Activated B cell treated with CpG ODN at 0.5 μM for 24 hours (primary cell): ENCODE data around the gene MED15. TPM values are rescaled to one million over a fixed set of nuclear protein-coding genes. Genes with fewer than 3 reads are reported as not detected.

Experiments
- ATAC-seq: fragments of 200-7000 bp; cut with Tn5 transposase; one replicate; pipeline ENCODE4 v1.10.0; 2021; ENCODE audit warnings: low read depth, mild to moderate bottlenecking, moderate library complexity
- CTCF ChIA-PET: fragments of 350-600 bp; sonication (Branson Sonifier 250); formaldehyde crosslinking; loops from one replicate; lab custom pipeline; 2021; ENCODE audit warnings: antibody characterized with exemption; lab: Charles Lee
- POLR2A ChIA-PET: fragments of 350-600 bp; sonication (Branson Sonifier 250); formaldehyde crosslinking; loops from one replicate; lab custom pipeline; 2021; ENCODE audit warnings: antibody characterized with exemption; lab: Charles Lee
- DNase-seq: peaks from one replicate; pipeline ENCODE4 v3.0.0; 2022
- H3K27ac Mint-ChIP-seq: one replicate; pipeline ENCODE4 v1.8.0; 2020; ENCODE audit warnings: mixed read lengths
- H3K27me3 Mint-ChIP-seq: one replicate; pipeline ENCODE4 v1.8.0; 2021; ENCODE audit warnings: mixed read lengths
- H3K36me3 Mint-ChIP-seq: one replicate; pipeline ENCODE4 v1.8.0; 2021; ENCODE audit warnings: low read depth, mixed read lengths
- H3K4me1 Mint-ChIP-seq: one replicate; pipeline ENCODE4 v1.8.0; 2021; ENCODE audit warnings: mixed read lengths
- H3K4me3 Mint-ChIP-seq: one replicate; pipeline ENCODE4 v1.8.0; 2020; ENCODE audit warnings: mild to moderate bottlenecking, mixed read lengths
- H3K9me3 Mint-ChIP-seq: one replicate; pipeline ENCODE4 v1.8.0; 2020; ENCODE audit warnings: mixed read lengths
- intact Hi-C: fragments of 100-400 bp; cut with micrococcal nuclease; formaldehyde crosslinking; loops from one replicate; pipeline ENCODE4 v1.15.1; 2024
- total RNA-seq: library from RNA; stranded (reverse); gene quantifications from 2 replicates; pipeline ENCODE4 v1.2.3, GENCODE V29; 2022
- TF ChIP-seq, protein P1 (sequence below): fragments of 200-600 bp; IDR thresholded peaks from one replicate; pipeline ENCODE4 v1.8.0; 2022; ENCODE audit warnings: antibody characterized with exemption, mild to moderate bottlenecking

MED15 gene
- total RNA-seq, 1 donor from 2014 or later = 127 TPM

DNA sequence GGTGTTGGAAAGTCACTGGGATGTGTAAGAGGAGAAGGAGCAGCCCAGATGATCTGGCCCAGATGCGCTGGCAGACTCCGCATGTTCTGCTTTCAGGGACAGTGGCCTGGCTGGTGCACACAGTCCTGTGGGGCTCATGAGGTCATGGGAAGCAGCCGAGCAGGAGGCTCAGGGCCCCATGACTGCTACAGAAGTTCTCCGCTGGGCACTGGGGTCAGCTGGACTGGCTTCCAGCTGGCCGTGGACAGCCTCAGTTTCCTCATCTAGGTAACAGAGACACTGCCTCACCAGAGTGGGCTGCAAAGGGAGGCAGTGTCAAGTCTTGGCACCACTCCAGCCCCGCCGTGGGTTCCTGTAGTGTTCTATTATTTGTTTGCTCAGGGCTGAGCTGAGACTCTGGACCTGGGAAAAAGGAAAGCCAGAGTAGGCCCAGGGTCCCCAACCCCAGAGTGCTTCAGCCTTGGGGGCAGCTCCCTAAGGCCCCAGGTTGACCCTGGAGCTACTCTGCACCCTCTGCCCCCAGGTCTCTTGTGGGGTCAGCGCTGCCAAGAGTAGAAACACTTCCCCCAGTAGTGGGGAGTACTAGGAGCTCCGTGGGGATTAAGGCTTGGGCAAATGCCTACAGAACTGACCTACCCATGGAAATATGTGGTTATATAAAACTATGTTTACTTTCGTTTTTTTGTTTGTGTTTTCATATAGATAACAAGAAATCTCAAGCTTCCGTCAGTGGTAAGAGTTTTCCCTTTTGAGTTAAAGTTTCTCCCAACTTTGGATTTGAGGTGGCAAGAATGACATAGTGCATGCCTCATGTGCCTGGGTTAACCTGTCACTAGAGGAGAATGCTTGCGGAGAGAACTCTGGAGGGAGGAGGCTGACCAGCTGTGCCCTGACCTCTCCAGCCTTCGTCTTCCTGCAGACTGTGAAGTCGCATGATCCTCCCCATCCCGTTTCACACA lies 45.3 kb downstream of the MED15 start:
- H3K36me3 Mint-ChIP-seq = peaks cover 67% of the 10 kb centered on the region
- H3K9me3 Mint-ChIP-seq = no peaks in the 10 kb centered on the region

DNA sequence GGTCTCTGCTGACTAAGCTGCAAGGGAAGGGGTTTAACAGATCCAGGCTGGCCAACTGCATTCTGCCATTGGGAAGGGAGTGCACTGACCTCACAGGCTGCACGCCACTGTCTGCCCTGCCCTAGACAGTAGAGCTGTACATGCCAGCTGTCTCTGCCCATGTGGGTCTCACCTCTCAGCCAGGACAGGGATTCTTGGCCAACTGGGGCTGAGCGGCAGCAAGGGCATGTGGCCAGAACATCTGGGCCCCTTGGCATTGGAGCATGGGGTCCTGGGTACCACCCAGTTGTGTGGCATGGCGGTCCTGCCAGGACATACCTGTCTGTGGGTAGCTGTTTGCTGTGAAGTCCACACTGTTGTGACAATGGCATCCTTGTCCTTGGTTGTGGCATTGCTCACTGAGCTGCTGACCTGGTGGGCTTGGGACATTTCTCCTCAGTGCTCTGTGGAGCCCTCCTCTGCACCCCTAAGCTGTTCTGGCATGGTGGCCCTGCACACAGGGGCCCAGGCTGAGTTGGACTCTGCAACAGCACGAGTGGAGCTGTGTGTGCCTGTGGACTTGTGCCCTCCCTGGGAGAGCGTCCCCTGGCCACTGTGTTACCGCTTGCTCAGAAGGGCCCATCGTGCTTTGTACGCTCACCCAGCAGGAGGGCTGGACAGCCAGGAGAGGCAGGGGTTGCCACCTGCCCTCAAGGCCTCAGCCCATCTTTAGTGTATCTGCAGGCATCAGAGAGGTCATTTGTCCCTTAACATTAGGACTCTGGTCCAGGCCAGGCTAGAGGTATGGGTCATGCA lies 46.7 kb downstream of the MED15 start:
- H3K4me3 Mint-ChIP-seq = no peak overlapping the region
- ATAC-seq (no peak), DNase-seq (no peak)
- H3K27ac Mint-ChIP-seq = no peak overlapping the region
- H3K36me3 Mint-ChIP-seq = peaks cover 77% of the 10 kb centered on the region
- peaks cover 4% of the 10 kb centered on the region for H3K9me3 Mint-ChIP-seq
- POLR2A ChIA-PET = interaction anchor here (0.7 kb wide), 1 partner anchor 266 kb away, joined by 3 read pairs; no protein-coding TSS in a partner anchor
- CTCF ChIA-PET = interaction anchor here (1.8 kb wide), 1 partner anchor 10 kb away, joined by 6 read pairs; no protein-coding TSS in a partner anchor
- peaks cover 44% of the 10 kb centered on the region for H3K4me1 Mint-ChIP-seq
- H3K27me3 Mint-ChIP-seq = no peaks in the 10 kb centered on the region
- intact Hi-C loops = loop anchor here (5.0 kb wide), 1 partner anchor 47 kb away; the partner anchor contains the start of gene MED15
- TF ChIP-seq, protein P1, sequence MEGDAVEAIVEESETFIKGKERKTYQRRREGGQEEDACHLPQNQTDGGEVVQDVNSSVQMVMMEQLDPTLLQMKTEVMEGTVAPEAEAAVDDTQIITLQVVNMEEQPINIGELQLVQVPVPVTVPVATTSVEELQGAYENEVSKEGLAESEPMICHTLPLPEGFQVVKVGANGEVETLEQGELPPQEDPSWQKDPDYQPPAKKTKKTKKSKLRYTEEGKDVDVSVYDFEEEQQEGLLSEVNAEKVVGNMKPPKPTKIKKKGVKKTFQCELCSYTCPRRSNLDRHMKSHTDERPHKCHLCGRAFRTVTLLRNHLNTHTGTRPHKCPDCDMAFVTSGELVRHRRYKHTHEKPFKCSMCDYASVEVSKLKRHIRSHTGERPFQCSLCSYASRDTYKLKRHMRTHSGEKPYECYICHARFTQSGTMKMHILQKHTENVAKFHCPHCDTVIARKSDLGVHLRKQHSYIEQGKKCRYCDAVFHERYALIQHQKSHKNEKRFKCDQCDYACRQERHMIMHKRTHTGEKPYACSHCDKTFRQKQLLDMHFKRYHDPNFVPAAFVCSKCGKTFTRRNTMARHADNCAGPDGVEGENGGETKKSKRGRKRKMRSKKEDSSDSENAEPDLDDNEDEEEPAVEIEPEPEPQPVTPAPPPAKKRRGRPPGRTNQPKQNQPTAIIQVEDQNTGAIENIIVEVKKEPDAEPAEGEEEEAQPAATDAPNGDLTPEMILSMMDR = no peak

More for the DNA sequence above, 45.3 kb downstream of the MED15 start:
- H3K4me1 Mint-ChIP-seq = peaks cover 53% of the 10 kb centered on the region
- ChIA-PET CTCF (interaction anchor here (0.7 to 1.8 kb wide), 3 partner anchors 8 to 11 kb away, joined by 3 to 6 read pairs (median 3); no protein-coding TSS in a partner anchor), POLR2A (no interaction called here)
- no peak overlapping the region for H3K27ac Mint-ChIP-seq
- no peak overlapping the region for H3K4me3 Mint-ChIP-seq
- H3K27me3 Mint-ChIP-seq = no peaks in the 10 kb centered on the region
- intact Hi-C loops = loop anchor here (5.0 kb wide), 1 partner anchor 45 kb away; the partner anchor contains the start of gene MED15
- DNase-seq (no peak), ATAC-seq (no peak)
- TF ChIP-seq, protein P1 = no peak

DNA sequence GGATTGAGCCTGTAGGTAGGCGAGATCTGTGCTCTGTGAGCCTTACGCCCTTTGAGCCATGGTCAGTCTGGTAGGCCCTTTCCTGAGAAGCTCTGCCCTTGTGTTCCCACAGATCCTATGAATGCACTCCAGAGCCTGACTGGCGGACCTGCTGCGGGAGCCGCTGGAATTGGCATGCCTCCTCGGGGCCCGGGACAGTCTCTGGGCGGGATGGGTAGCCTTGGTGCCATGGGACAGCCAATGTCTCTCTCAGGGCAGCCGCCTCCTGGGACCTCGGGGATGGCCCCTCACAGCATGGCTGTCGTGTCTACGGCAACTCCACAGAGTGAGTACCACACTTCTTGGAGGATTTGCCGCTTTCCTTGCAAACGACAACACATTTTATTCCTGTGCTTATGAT lies 47.4 kb downstream of the MED15 start:
- peaks cover 6% of the 10 kb centered on the region for H3K9me3 Mint-ChIP-seq
- no peaks in the 10 kb centered on the region for H3K27me3 Mint-ChIP-seq
- H3K4me1 Mint-ChIP-seq = peaks cover 38% of the 10 kb centered on the region
- TF ChIP-seq, protein P1 = no peak
- CTCF ChIA-PET = interaction anchor here (1.3 kb wide), 1 partner anchor 9 kb away, joined by 7 read pairs; no protein-coding TSS in a partner anchor
- POLR2A ChIA-PET = no interaction called here
- intact Hi-C loops = loop anchor here (5.0 kb wide), 1 partner anchor 48 kb away; the partner anchor contains the start of gene MED15
- H3K36me3 Mint-ChIP-seq = peaks cover 83% of the 10 kb centered on the region
- DNase-seq (no peak), ATAC-seq (no peak)
- H3K27ac Mint-ChIP-seq = no peak overlapping the region
- H3K4me3 Mint-ChIP-seq = no peak overlapping the region

DNA sequence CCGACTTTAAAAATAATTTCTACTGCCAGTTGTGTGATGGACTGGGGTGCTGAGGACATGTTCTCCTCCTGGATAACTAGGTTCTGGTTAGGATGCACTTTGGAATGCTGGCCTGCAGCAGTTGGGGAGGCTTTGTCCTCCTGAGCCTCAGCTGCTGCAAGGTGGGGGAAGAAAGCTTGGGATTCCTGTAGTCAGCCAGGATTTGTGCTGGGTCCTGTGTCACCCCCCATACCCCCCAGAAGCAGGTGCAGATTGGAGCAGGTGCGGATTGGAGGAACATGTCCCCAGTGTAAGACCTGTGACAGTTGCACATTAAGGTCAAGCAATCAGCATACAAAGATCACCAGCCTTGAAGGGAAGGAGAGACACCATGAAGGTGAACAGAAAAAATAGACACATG lies 51.1 kb downstream of the MED15 start:
- POLR2A ChIA-PET = no interaction called here
- DNase-seq (no peak), ATAC-seq (no peak)
- Mint-ChIP-seq H3K9me3 (peaks cover 6% of the 10 kb centered on the region), H3K4me1 (peaks cover 16% of the 10 kb centered on the region), H3K27me3 (no peaks in the 10 kb centered on the region), H3K4me3 (no peak overlapping the region), H3K27ac (no peak overlapping the region), H3K36me3 (peaks cover 74% of the 10 kb centered on the region)
- CTCF ChIA-PET = no interaction called here
- TF ChIP-seq, protein P1 = no peak
- intact Hi-C loops = no loop called here
